H1 (cell line): ENCODE results near the gene GNAT1.

Source experiments
- BACH1 ChIP-seq: IDR thresholded peaks from 2 replicates; pipeline ENCODE4 v1.6.1; 2012; ENCODE audit warnings: low read length, improper control_type of control experiment
- CTCF ChIP-seq, 3 experiments: IDR thresholded peaks; 1 replicate in 2 of 3; 2 replicates in 1 of 3; pipeline versions ENCODE4 v1.5.1 to v1.6.1; 2011; ENCODE audit warnings: low read length in 3 of 3, mild to moderate bottlenecking in 3 of 3, inconsistent platforms in 2 of 3, low read depth in 1 of 3, moderate library complexity in 1 of 3; ENCODE audit not compliant: insufficient read depth in 1 of 3; ENCODE audit errors: control extremely low read depth in 1 of 3
- EP300 ChIP-seq, 2 experiments: IDR thresholded peaks; 1 replicate in 1 of 2; 2 replicates in 1 of 2; pipeline ENCODE4 v1.6.1; 2011 to 2012; ENCODE audit warnings: low read depth in 2 of 2, low read length in 2 of 2, mild to moderate bottlenecking in 2 of 2, borderline replicate concordance in 1 of 2, inconsistent platforms in 1 of 2, moderate library complexity in 1 of 2
- EZH2 ChIP-seq: fragments of 200-600 bp; sonication (generic); IDR thresholded peaks from 2 replicates; pipeline ENCODE4 v1.7.1; 2012; ENCODE audit warnings: low read depth, mild to moderate bottlenecking, moderate library complexity, low read length, inconsistent platforms; ENCODE audit not compliant: severe bottlenecking
- POLR2AphosphoS5 ChIP-seq: IDR thresholded peaks from 2 replicates; pipeline ENCODE4 v1.6.1; 2011; ENCODE audit warnings: low read depth, low read length
- SP1 ChIP-seq: IDR thresholded peaks from 2 replicates; pipeline ENCODE4 v1.6.1; 2011; ENCODE audit warnings: low read depth, low read length
- ZNF274 ChIP-seq: IDR thresholded peaks from 2 replicates; pipeline ENCODE4 v1.7.0; 2012; ENCODE audit warnings: low read length, borderline replicate concordance; ENCODE audit errors: extremely low read depth

GRCh38 chr3:50237133-50237651 lies 45.8 kb downstream of the GNAT1 start:
- TF ChIP-seq POLR2AphosphoS5 (no peak), CTCF (IDR thresholded peaks at IDR 0.05; ENCODE audit: control extremely low read depth in 1 of 3, insufficient read depth in 1 of 3, low read depth in 1 of 3, low read length in 3 of 3) (no peak), EZH2 (no peak), BACH1 (no peak), EP300 (IDR thresholded peaks at IDR 0.05; ENCODE audit: borderline replicate concordance in 1 of 2, low read depth in 2 of 2, low read length in 2 of 2) (no peak), ZNF274 (no peak), SP1 (no peak)
